ENCODE data around the gene TCF4.

The TCF4 gene

DNA sequence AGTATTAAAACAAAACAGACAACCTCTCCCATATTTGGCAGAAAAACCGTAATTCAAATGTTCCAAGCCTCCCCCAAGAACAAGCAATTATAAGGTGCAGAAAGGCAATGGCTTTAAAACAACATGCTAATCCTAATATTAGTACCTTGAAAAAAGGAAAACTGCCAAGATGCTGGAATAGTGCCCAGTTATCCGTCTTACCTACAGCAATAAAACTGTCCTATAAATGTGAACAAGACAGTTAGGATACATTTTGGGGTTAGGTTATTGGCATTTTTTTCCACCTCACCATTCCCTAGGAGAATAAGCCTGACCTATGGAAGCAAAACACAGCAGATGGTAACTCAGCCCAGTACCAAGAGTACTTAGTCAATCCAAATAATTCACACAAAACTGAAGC is 83.2 kb downstream of the TCF4 start:
- DNase-seq (ENCODE audit: low read depth in 2 of 2), result no peak

DNA sequence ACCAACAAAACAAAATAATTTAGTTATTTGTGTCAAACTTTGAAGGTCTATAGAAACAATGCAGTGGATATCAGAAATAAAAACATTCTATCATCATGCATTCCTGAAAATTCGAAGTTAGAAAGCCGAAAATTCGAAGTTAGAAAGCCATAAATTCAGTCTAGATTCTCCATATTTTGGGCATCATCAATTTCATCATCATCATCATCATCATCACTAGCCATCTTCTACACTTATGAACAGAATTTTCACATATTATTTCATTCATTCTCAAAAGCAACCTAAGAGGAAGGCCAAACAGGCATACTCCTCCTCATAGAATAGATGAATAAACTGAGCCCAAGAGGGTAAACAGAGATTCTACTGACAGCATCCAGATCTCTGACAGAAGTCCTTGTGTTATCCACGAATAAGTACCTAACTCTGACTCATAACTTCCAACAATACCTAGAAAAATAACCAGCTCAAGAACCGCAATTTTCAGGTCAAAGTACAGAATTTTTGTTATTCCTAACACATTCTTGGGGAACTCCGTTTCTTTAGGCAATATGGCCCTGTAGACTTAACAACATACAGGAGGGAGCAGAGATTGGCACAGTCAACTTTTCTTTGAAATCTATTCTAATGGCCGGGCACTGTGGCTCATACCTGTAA is 84.7 kb downstream of the TCF4 start:
- DNase-seq (ENCODE audit: low read depth in 2 of 2), result no peak

DNA sequence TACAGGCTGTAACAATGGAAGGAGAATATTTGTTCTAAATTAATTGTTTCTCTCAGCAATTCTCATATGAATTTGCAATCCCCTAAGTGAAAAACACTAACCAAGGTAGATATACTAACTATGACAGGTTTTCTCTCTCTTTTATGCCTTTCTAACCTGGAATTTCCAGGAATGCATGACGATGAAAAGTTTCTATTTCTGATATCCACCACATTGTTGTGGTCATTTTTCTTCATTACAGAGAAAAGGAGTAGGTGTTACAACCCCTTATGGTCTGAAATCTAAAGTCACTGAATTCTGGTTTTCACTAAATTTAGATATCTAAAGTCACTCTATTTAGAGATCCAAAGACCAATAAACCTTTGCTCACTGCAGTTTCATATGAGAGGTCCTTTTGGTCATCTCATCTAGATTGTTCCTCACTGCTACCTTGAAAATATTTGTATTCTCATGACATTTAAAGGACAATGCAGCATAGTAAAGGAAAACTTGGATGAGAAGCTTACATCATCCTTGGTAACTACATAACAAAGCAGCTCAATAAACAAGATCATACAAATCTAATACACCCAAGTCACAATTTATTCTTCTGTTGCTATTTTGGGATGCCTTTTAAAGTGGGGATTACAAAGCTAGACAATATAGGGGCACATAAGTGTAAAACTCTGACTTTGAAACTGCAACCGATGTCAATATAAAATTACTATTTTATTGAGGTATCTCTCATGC is 85.8 kb downstream of the TCF4 start:
- DNase-seq (ENCODE audit: low read depth in 2 of 2), result no peak

DNA sequence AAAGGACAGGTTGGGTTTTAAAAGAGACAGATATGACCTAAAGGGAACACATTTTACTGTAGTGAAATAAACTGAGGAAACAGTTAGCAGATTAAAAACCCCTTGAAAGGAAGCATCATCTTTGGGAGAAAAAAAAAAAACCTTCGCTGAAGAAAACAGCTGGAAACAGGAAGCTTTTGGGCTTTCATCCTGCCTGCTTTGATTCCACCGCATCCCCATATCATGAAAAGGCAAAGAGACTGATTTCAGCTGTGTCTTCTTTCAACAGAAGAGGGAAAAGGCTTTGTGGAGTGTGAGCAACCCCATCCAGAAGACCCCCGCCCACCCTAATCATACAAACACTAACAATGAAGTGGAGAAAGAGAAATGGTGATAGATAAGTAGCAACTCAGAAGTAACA is 86.4 kb downstream of the TCF4 start:
- DNase-seq (ENCODE audit: low read depth in 2 of 2), result no peak

DNA sequence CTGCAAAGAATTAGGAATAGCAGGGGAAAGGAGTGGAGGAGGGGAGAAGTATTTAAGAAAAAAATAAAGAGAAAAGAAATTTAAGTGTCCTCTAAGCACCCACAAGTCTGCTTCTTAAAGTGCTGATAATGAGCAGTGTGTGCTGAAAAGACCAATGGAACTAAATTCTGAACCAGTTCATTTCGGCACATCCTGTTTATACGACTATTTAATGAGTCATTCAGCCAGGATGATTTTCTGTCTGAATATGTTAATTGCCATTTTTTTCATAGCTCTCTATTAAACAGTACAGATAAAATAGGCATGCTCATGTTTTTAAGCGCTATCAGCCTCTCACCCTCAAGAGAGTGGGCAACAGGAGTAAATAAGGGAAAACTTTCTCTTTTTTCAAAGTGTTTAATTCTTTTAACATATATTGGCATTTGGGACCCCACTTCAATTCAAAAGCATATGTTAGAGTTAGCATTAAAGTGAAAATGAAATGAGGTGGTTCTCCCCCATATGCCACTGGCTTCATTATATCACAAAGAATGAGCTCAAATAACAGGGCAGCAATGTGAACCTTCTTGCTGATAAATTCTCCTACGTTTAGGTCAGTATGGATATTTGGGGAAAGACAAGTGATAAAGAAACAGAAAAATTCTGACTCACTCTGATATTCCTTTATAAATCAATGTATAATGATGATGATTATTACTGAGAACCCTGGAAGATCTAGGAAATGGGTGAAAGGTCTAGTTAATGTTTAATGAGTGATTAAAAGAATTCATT is 87.5 kb downstream of the TCF4 start:
- peak; percentile 77 to 78 for DNase-seq (ENCODE audit: low read depth in 2 of 2)

DNA sequence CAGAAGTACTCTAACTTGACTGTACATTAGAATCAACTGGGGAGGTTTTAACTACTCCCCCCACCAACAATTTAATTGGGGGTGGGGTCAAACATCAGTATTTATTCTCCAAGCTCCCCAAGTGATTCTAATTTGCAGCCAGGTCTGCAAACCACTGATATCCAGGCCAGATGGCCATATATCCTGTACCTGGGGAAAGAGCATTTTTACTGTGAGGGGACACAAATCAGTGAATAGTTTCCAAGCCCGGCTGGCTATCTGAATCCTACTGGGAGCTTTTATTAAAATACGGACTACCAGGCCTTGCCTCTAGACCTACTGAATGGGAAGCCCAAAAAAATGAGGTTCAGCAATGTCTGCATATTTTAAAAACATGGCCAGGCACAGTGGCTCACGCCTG is 88.5 kb downstream of the TCF4 start:
- DNase-seq (ENCODE audit: low read depth in 2 of 2), result no peak

DNA sequence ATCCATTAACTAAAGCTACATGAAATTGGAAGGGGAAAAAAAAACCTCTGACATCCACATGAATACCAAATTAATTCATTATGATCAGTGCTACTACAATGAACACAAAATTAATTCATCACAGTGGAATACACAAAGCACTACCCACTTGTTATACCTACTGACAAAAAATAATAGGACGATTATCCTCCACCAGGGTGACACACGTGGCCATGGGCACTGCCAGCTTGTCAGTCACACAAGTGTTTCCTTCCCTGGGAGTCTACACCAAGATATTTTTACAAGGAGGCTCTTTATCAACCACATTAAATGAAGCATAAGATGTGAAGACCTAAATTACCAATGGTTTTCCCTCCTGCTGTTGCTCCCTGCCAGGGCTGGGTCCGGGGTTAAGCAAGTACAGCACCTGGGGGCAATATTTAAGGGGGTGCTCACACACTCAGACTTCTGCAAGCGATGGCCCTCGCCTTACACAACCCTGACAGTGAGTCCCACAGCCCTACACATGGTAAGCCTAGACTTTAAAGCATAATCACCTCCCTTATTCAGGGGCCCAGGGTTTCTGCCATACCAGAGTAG is 90.1 kb downstream of the TCF4 start:
- no peak for DNase-seq (ENCODE audit: low read depth in 2 of 2)

DNA sequence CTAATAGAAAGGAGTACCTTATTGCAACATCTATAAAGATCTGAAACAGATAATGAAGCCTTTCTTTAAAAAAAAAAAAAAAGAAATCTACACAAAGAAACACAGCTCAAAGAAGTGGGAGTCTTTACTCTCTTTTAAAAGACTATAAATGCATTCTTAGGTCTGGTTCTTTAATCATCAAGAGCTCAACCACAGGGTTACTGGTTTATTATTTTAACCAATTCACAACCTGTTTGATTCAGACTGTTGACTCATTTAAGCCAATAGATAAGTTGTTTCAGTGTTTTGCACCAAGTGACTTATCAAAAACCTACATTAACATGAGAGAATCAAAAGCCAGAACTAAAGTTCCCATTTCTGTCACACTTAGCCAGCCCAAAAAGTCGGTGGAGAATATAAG is 93.1 kb downstream of the TCF4 start:
- DNase-seq (ENCODE audit: low read depth in 2 of 2), result no peak

DNA sequence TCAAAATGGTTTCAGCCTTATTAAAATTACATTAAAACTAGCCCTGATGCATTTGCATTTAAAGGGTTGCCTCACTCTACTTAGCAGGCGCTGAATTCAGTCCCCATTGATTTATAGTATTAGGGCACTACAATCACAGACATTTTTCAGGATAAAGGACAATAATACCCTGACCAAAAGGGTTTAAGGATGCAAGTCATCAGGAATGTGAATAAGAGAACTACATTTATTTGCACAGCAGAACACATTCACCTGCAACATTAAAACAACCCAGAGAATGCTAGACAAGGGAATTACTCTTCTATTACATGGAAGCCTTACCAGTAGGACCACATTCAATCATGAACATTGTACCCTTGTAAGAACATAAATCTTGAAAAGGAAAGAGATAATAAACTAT is 93.6 kb downstream of the TCF4 start:
- no peak for DNase-seq (ENCODE audit: low read depth in 2 of 2)

DNA sequence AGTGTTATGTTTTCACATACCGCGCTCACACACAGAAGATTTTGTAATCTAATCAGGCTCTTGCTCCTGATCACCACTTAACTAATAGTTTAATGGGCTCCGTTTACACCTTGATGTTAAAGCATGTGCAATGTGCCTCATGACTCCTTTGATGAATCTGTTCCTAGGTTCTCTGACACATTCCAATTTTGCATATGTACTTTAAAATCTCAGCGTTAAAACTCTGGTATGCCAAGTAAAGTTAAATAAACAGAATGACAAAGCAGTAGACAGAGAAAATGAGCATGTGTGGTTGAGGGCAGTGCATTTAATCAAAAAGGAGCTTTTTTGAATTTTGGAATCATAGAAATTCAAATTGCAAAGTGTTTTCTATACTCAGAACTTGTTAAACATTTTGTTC is 96.4 kb downstream of the TCF4 start:
- no peak for DNase-seq (ENCODE audit: low read depth in 2 of 2)

DNA sequence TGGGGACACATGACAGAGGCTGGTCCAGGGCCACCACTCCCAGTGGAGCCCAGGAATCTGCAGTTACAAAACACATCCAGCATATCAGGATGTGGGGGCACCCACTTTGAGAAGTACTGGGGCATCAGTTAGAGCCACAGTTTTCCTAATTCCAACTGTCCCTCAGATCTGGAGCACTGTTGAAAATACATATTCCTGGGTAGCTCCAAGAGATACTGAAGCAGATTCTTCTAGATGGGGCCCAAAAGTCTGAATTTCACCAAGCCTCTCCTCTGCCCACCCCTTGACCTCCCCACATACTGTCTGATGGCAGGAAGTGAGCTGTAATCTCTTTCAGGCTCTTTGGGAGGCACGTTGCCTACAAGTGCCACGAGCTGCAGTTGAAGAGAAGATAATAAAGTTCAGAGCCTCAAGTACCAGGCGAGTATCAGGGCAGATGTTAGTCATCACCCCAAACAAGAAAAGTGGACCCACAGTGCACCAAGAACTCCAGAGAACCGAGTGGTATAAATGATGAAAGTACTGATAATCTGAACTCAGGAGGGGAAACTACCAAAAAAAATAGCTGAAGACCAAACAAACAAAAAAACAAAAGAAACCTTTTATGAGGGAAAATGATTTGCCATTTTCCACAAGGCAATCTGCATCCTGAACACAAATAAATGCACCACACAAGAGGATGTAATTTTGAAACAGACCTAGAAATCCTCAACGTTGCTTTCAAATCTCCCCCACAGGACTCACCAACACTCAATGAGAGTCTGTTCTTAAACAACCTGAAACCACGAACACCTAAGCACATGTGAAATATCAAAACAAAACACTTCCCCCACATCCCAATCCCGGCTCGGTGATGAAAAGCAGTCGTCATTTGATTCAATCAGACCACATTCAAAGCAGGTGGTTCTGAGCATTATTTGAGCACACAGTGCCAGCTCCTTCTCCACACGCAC is 98.7 kb downstream of the TCF4 start:
- no peak for DNase-seq (ENCODE audit: low read depth in 2 of 2)

DNA sequence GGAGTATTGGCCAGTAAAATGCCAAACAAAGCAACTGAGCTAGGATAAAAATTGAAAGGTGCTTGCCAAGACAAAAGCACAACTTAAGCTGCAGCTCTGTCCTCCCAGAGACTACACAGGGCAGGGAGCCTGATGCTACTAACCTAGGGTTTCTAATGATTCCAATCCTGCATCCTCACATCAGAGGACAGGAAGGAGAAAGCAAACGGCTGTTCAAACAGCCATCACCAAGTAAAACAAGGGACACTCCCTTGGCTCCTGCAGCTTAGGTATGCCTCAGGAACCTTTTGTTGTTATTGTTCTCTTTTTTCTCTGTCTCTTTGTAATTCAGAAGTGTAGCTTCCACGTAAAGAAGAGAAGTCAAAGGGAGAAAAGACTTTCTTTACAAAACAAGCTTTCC is 99.5 kb downstream of the TCF4 start:
- DNase-seq (ENCODE audit: low read depth in 2 of 2), result no peak

DNA sequence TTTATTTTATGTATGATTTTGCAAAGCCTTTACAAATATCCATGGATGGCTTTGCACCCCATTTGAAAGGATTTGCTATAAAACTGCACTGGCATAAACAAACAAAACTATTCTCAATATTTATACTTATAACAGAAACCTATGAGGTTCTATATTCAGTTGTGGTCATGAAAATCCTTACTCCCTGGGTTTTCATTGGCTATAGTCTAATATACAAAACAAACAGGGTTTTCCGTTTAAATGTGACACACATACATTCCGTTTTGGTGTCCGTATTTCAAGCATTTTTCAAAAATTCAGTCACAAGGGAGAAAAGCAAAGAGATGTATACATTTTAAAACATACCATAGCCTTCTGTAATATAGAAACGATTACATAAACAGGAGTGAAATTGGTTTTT is 100.0 kb downstream of the TCF4 start:
- no peak for DNase-seq (ENCODE audit: low read depth in 2 of 2)

DNA sequence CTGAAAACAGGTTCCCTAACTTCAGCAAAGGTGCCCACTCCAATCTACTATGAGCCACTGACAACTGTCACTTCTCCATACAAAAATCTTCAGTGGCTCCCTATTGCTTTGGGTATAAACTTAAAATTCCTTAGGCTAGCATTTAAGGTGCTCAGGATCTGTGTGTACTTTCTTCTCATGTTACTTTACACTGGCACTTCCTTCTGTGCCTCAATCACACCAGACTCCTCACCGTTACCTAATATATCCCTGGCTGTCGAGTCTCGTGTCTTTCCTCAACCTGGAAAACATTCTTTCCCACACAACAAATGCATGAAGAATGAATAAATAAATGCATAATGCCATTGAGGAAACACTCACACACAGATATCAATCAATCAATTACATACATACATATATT is 101.1 kb downstream of the TCF4 start:
- DNase-seq (ENCODE audit: low read depth in 2 of 2), result no peak

DNA sequence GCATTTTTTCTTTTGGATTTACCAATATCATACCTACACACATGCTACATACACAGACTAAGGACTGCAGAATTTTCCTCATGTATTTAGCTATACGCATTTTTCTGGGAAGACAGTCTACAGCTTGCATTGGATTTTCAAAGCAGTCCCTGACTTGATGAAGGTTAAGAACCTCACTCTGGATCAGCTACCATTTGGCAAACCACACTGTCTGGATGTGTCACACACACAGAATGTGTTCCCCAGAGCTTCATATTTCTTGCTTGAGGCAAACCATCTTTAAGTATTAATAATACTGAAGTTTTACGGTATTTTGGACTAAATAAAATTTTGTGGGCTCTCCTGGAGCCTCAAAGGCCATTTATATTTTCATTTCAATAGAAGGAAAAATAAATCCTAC is 102.3 kb downstream of the TCF4 start:
- peak; percentile 74 to 76 for DNase-seq (ENCODE audit: low read depth in 2 of 2)

DNA sequence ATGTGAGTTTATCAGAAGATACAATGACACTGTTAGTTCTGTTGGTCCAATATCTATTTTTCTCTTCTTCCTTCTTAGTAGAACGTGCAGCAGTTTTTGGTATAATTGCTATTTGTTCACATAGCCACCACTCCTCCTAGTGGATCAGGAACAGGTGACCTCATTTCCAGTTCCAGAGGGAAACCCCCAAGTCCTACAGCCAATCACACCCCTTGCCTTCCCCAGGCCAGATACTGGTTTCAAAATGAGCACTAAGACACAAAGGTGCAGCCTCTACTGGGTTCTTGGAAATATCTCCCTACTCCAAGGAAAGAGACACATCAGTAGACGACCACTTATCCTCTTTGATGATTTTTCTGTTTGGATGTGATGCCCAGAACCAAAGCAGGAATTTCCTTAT is 103.2 kb downstream of the TCF4 start:
- no peak for DNase-seq (ENCODE audit: low read depth in 2 of 2)

DNA sequence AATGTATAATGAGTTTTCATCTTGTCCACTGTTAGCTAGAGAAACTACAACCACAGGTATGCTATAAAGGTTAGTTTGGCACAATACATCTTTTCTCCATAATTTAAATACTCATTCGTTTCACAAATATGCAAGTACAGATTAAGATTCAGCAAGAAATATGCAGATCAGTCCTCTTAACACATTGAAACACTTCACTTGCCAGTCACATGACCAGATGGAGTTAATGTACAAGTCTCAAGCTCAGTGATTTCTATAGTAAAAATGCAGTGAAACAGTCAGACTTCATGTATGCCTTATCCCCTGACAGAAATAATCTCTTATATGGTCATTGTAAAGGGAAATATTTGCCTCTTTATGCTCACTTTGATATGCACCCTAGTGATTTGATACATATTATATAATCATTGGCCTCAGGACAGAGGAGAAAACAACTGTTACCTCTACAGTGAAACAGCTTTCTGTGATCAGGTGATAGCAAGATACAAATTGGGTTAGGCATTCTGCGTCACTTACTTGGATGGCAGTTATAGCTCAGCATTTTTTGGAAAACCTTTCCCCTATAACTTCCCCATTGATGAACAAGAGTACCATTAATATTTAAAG is 104.6 kb downstream of the TCF4 start:
- DNase-seq (ENCODE audit: low read depth in 2 of 2), result no peak

DNA sequence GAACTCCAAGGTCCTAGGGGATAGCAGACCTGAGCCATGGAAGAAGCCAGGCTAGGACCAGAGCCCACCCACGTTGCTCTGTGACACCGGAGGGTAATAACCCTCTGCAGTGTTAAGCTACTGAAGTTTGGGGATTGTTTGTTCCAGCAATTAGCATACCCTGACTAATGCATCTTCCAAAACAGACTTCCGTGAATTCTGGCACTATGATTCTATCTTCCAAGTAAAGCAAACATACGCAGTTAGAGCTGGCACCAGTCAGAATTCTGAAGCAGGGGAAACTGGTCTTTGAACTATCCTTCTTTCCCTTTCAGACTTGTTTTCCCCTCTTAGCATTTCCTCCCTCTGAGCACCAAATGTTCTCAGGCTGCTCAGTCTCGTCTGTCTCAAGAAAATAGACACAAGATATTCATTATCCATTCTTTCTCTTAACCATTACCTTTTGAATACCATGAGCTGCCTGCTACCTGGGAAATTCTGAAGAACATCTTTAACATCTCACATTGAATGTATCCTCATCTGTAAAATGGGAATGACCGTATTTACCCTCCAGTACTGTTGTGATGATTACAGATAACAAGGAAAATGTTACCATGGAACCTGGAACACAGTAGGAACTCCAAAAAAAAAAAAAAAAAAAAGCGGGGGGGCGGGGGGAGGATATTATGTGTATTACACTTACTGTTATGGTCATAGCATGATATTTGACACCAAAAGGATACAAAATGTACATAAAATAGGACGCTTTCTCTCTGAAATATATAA is 108.2 kb downstream of the TCF4 start:
- no peak for DNase-seq (ENCODE audit: low read depth in 2 of 2)

DNA sequence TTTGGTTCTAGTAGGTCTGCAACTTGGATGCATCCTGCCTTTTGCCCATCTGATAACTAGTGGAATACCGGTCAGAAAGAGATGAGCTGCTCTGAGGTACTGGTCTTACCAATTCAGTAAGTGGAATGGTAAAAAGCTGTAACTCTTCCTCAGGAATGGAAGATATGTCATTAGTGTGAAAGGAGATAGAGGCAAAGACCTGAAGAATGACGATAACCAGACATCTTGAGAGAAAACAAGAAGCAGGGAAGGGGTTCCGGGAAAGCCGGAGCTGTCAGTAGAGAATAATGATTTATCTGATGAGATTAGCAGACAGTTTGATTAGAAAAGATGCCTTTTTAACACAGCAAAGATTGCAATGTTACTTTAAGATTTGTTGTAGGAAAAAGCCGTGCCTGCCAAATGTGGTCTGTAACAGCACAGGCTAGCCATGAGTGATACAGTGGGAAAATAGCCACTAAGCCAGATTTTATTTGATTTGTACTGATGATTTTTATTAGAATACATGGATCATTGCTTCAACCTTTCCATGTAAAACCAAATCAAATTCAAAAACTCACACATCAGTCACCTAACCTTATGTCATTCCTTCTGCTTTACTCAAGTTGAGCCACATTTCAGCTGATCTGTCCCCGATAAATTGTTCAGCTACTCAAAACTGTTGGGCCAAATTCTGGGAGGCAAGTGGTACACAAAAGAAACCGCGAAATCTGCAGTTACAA is 110.0 kb downstream of the TCF4 start:
- DNase-seq (ENCODE audit: low read depth in 2 of 2), result no peak

DNA sequence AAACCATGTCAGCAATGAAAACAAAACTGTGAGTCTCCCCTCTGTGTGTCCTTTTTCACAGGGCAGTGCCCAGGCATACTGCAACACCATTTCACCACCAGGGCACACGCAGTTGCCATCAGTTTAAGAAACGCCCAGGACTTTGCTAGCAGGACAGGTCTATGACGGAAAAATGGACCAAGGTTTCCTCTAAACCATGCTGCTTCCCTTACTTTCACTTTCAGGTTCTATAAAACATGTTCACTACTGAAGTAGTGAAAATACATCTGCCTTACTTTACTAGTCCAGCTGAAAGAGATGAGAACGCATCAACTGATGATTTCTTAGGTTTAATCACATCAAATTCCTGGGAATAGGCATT is 110.5 kb downstream of the TCF4 start:
- no peak for DNase-seq (ENCODE audit: low read depth in 2 of 2)
